ENCODE data around the gene URB1.

Gene URB1

GRCh38 chr21:32314806-32315205, 78.0 kb downstream of the URB1 start:
- Histone ChIP-seq H2AFZ (ENCODE audit: low read length) (no peak overlapping the region), H3K9ac (ENCODE audit: low read depth, low read length, poor library complexity, severe bottlenecking) (no peak overlapping the region), H3K9me2 (replicated peaks; ENCODE audit: low read depth, low read length) (no peaks in the 10 kb centered on the region), H3K36me3 (ENCODE audit: insufficient read depth, low read length) (peaks cover 4% of the 10 kb centered on the region; the same call in 1 of the 2 replicates), H3K4me1 (ENCODE audit: insufficient read depth, low read length, poor library complexity, severe bottlenecking) (no peaks in the 10 kb centered on the region), H3K79me2 (ENCODE audit: insufficient read depth, low read length) (no peaks in the 10 kb centered on the region), H3K27me3 (ENCODE audit: insufficient read depth, low read length, poor library complexity, severe bottlenecking) (no peaks in the 10 kb centered on the region), H3K9me3 (ENCODE audit: insufficient read depth, low read depth, low read length) (no peaks in the 10 kb centered on the region), H3K4me2 (ENCODE audit: low read depth, low read length, poor library complexity, severe bottlenecking) (no peak overlapping the region), H4K20me1 (ENCODE audit: insufficient read depth, low read length, poor library complexity, severe bottlenecking) (no peaks in the 10 kb centered on the region), H3F3A (ENCODE audit: low read depth) (no peaks in the 10 kb centered on the region), H3K4me3 (ENCODE audit: low read length, poor library complexity, severe bottlenecking) (no peak overlapping the region)
- TF ChIP-seq EZH2phosphoT487 (IDR thresholded peaks at IDR 0.05; ENCODE audit: borderline replicate concordance) = no peak
- TF ChIP-seq, protein P1, sequence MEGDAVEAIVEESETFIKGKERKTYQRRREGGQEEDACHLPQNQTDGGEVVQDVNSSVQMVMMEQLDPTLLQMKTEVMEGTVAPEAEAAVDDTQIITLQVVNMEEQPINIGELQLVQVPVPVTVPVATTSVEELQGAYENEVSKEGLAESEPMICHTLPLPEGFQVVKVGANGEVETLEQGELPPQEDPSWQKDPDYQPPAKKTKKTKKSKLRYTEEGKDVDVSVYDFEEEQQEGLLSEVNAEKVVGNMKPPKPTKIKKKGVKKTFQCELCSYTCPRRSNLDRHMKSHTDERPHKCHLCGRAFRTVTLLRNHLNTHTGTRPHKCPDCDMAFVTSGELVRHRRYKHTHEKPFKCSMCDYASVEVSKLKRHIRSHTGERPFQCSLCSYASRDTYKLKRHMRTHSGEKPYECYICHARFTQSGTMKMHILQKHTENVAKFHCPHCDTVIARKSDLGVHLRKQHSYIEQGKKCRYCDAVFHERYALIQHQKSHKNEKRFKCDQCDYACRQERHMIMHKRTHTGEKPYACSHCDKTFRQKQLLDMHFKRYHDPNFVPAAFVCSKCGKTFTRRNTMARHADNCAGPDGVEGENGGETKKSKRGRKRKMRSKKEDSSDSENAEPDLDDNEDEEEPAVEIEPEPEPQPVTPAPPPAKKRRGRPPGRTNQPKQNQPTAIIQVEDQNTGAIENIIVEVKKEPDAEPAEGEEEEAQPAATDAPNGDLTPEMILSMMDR (conservative IDR thresholded peaks at IDR 0.05; ENCODE audit: low read length) = no peak

GRCh38 chr21:32312976-32313375, 79.8 kb downstream of the URB1 start:
- no peaks in the 10 kb centered on the region for H3F3A ChIP-seq (ENCODE audit: low read depth)
- no peaks in the 10 kb centered on the region for H4K20me1 ChIP-seq (ENCODE audit: insufficient read depth, low read length, poor library complexity, severe bottlenecking)
- no peak for TF ChIP-seq EZH2phosphoT487 (IDR thresholded peaks at IDR 0.05; ENCODE audit: borderline replicate concordance)
- TF ChIP-seq, protein P1 (conservative IDR thresholded peaks at IDR 0.05; ENCODE audit: low read length) = no peak
- no peak overlapping the region for H3K4me2 ChIP-seq (ENCODE audit: low read depth, low read length, poor library complexity, severe bottlenecking)
- no peaks in the 10 kb centered on the region for H3K79me2 ChIP-seq (ENCODE audit: insufficient read depth, low read length)
- no peak overlapping the region for H3K4me3 ChIP-seq (ENCODE audit: low read length, poor library complexity, severe bottlenecking)
- H3K9me3 ChIP-seq (ENCODE audit: insufficient read depth, low read depth, low read length) = no peaks in the 10 kb centered on the region
- no peaks in the 10 kb centered on the region for H3K27me3 ChIP-seq (ENCODE audit: insufficient read depth, low read length, poor library complexity, severe bottlenecking)
- no peaks in the 10 kb centered on the region for H3K9me2 ChIP-seq (replicated peaks; ENCODE audit: low read depth, low read length)
- H2AFZ ChIP-seq (ENCODE audit: low read length) = no peak overlapping the region
- no peaks in the 10 kb centered on the region for H3K36me3 ChIP-seq (ENCODE audit: insufficient read depth, low read length)
- H3K4me1 ChIP-seq (ENCODE audit: insufficient read depth, low read length, poor library complexity, severe bottlenecking) = no peaks in the 10 kb centered on the region
- no peak overlapping the region for H3K9ac ChIP-seq (ENCODE audit: low read depth, low read length, poor library complexity, severe bottlenecking)

DNA sequence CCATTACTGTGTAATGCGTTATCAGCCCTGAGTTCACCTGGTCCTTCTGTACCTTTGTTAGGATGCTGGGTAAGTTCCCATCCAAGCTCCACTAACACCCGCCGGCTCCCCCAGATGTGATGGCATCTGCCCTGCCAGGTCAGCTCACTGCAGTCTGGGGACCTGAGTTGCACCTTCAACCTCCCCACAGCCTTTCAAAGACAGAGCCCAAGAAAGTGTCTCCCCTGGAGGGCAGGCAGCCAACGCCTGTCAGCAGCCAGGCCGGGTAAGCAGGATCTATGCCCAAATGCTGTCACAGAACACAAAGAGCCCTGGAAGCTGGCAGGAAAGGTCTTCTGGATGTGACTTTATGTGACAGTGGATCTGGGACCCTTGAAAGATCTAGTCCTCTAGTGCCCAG, 80.5 kb downstream of the URB1 start:
- H3K9me3 ChIP-seq (ENCODE audit: insufficient read depth, low read depth, low read length) = no peaks in the 10 kb centered on the region

More for the DNA sequence above, 80.5 kb downstream of the URB1 start:
- no peaks in the 10 kb centered on the region for H3K27me3 ChIP-seq (ENCODE audit: insufficient read depth, low read length, poor library complexity, severe bottlenecking)
- H2AFZ ChIP-seq (ENCODE audit: low read length) = no peak overlapping the region
- H3K4me3 ChIP-seq (ENCODE audit: low read length, poor library complexity, severe bottlenecking) = no peak overlapping the region
- H3F3A ChIP-seq (ENCODE audit: low read depth) = no peaks in the 10 kb centered on the region
- no peaks in the 10 kb centered on the region for H3K79me2 ChIP-seq (ENCODE audit: insufficient read depth, low read length)
- H4K20me1 ChIP-seq (ENCODE audit: insufficient read depth, low read length, poor library complexity, severe bottlenecking) = no peaks in the 10 kb centered on the region
- no peaks in the 10 kb centered on the region for H3K4me1 ChIP-seq (ENCODE audit: insufficient read depth, low read length, poor library complexity, severe bottlenecking)
- TF ChIP-seq, protein P1 (conservative IDR thresholded peaks at IDR 0.05; ENCODE audit: low read length) = no peak
- TF ChIP-seq EZH2phosphoT487 (IDR thresholded peaks at IDR 0.05; ENCODE audit: borderline replicate concordance) = no peak
- no peaks in the 10 kb centered on the region for H3K9me2 ChIP-seq (replicated peaks; ENCODE audit: low read depth, low read length)
- no peaks in the 10 kb centered on the region for H3K36me3 ChIP-seq (ENCODE audit: insufficient read depth, low read length)
- no peak overlapping the region for H3K4me2 ChIP-seq (ENCODE audit: low read depth, low read length, poor library complexity, severe bottlenecking)
- no peak overlapping the region for H3K9ac ChIP-seq (ENCODE audit: low read depth, low read length, poor library complexity, severe bottlenecking)

Measured in Loucy (cell line).